Type B pancreatic cell (in vitro differentiated cells): ENCODE results near the gene SLFN11. TPM values are rescaled to one million over a fixed set of nuclear protein-coding genes. Genes with fewer than 3 reads are reported as not detected.
"Not testable (repeated sequence)": the region's sequence is repeated elsewhere in the genome, so short reads cannot be mapped to it uniquely, and the experiment has no call there.

Experiments
- DNase-seq: peaks from one replicate; pipeline ENCODE4 v3.0.0; 2021; ENCODE audit warnings: mixed read lengths; ENCODE audit not compliant: unreplicated experiment; ENCODE audit errors: extremely low spot score
- H3K27ac Mint-ChIP-seq: 2 replicates; pipeline ENCODE4 v1.8.0; 2021; ENCODE audit warnings: mild to moderate bottlenecking, mixed read lengths
- H3K27me3 Mint-ChIP-seq: 2 replicates; pipeline ENCODE4 v1.8.0; 2021; ENCODE audit warnings: mixed read lengths
- H3K36me3 Mint-ChIP-seq: 2 replicates; pipeline ENCODE4 v1.8.0; 2021; ENCODE audit warnings: mixed read lengths
- H3K4me1 Mint-ChIP-seq: one replicate; pipeline ENCODE4 v1.8.0; 2021; ENCODE audit warnings: mixed read lengths; ENCODE audit not compliant: unreplicated experiment
- H3K4me3 Mint-ChIP-seq: 2 replicates; pipeline ENCODE4 v1.8.0; 2021; ENCODE audit warnings: mild to moderate bottlenecking, mixed read lengths
- H3K9me3 Mint-ChIP-seq: 2 replicates; pipeline ENCODE4 v1.8.0; 2021; ENCODE audit warnings: mixed read lengths
- CTCF ChIP-seq: fragments of 200-600 bp; sonication (generic); conservative IDR thresholded peaks from 2 replicates; pipeline ENCODE4 v1.5.0; 2021; ENCODE audit warnings: antibody characterized with exemption, mild to moderate bottlenecking
- total RNA-seq: library from RNA; stranded (reverse); gene quantifications from 2 replicates; pipeline ENCODE4 v1.2.1, GENCODE V29; 2021; ENCODE audit warnings: low replicate concordance

SLFN11 gene
- total RNA-seq, 1 donor from 2014 or later: 19.8 TPM

- no peak overlapping the region for H3K4me3 Mint-ChIP-seq
- H3K4me1 Mint-ChIP-seq: peaks cover 4% of the 10 kb centered on the region
- H3K36me3 Mint-ChIP-seq: no peaks in the 10 kb centered on the region
- no peak overlapping the region for H3K27ac Mint-ChIP-seq
- peaks cover 5% of the 10 kb centered on the region for H3K9me3 Mint-ChIP-seq
- H3K27me3 Mint-ChIP-seq: peaks cover 59% of the 10 kb centered on the region
- no peak for DNase-seq
- TF ChIP-seq CTCF: no peak
Observed at GRCh38 chr17:35342276-35342675, 31.1 kb downstream of the SLFN11 start.

GRCh38 chr17:35341411-35341992, 31.9 kb downstream of the SLFN11 start:
- H3K4me3 Mint-ChIP-seq: no peak overlapping the region
- peaks cover 4% of the 10 kb centered on the region for H3K4me1 Mint-ChIP-seq
- no peak overlapping the region for H3K27ac Mint-ChIP-seq
- peaks cover 52% of the 10 kb centered on the region for H3K27me3 Mint-ChIP-seq
- peaks cover 5% of the 10 kb centered on the region for H3K9me3 Mint-ChIP-seq
- no peak for DNase-seq
- no peaks in the 10 kb centered on the region for H3K36me3 Mint-ChIP-seq
- no peak for TF ChIP-seq CTCF

GRCh38 chr17:35338230-35338629, 35.2 kb downstream of the SLFN11 start:
- Mint-ChIP-seq H3K27ac (no peak overlapping the region), H3K4me1 (no peaks in the 10 kb centered on the region), H3K36me3 (no peaks in the 10 kb centered on the region), H3K9me3 (peaks cover 5% of the 10 kb centered on the region), H3K4me3 (no peak overlapping the region), H3K27me3 (peaks cover 33% of the 10 kb centered on the region)
- DNase-seq: no peak
- no peak for TF ChIP-seq CTCF

GRCh38 chr17:35337364-35337763, 36.1 kb downstream of the SLFN11 start:
- H3K27ac Mint-ChIP-seq: no peak overlapping the region
- peaks cover 5% of the 10 kb centered on the region for H3K9me3 Mint-ChIP-seq
- no peak overlapping the region for H3K4me3 Mint-ChIP-seq
- H3K4me1 Mint-ChIP-seq: no peaks in the 10 kb centered on the region
- no peak for DNase-seq
- TF ChIP-seq CTCF: no peak
- no peaks in the 10 kb centered on the region for H3K36me3 Mint-ChIP-seq
- peaks cover 32% of the 10 kb centered on the region for H3K27me3 Mint-ChIP-seq

- peaks cover 48% of the 10 kb centered on the region for H3K27me3 Mint-ChIP-seq
- H3K9me3 Mint-ChIP-seq, H3K4me1 Mint-ChIP-seq, H3K27ac Mint-ChIP-seq, H3K36me3 Mint-ChIP-seq, DNase-seq, H3K4me3 Mint-ChIP-seq: not testable (repeated sequence)
Observed at GRCh38 chr17:35333578-35333977, 39.8 kb downstream of the SLFN11 start.

- Mint-ChIP-seq H3K27me3 (peaks cover 31% of the 10 kb centered on the region), H3K27ac (no peak overlapping the region), H3K36me3 (no peaks in the 10 kb centered on the region), H3K4me3 (no peak overlapping the region), H3K4me1 (no peaks in the 10 kb centered on the region), H3K9me3 (no peaks in the 10 kb centered on the region)
- TF ChIP-seq CTCF: no peak
- DNase-seq: no peak
Observed at GRCh38 chr17:35322749-35323148, 50.7 kb downstream of the SLFN11 start.
